Measurements from ENCODE around the gene HIPK3.

DNA sequence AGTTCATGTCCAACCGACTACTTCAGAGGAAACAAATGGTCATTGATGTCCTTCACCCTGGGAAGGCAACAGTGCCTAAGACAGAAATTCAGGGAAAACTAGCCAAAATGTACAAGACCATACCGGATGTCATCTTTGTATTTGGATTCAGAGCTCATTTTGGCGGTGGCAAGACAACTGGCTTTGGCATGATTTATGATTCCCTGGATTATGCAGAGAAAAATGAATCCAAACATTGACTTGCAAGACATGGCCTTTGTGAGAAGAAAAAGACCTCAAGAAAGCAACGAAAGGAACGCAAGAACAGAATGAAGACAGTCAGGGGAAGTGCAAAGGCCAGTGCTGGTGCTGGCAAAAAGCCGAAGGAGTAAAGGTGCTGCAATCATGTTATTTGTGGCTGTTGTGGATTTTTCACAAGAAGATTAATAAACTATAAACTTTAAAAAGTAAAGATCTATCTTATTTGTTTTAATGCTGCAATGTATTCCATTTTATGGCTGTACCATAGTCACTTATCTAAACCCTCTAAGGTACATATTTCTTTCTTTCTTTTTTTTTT is 20.1 kb upstream of the HIPK3 start:
- TF ChIP-seq POLR2AphosphoS5 (IDR thresholded peaks at IDR 0.05; ENCODE audit: low read depth, low read length): no peak
- TF ChIP-seq REST (IDR thresholded peaks at IDR 0.05; ENCODE audit: insufficient read depth in 1 of 2, low read depth in 2 of 2, low read length in 2 of 2): no peak
- no peak for TF ChIP-seq SIN3A (IDR thresholded peaks at IDR 0.05; ENCODE audit: borderline replicate concordance, insufficient read depth, low read length)
- TF ChIP-seq TAF1 (IDR thresholded peaks at IDR 0.05; ENCODE audit: borderline replicate concordance, insufficient read depth, low read length): no peak
- no peak for TF ChIP-seq FOXP2 (optimal IDR thresholded peaks at IDR 0.05; ENCODE audit: borderline replicate concordance, extremely low read depth, extremely low read length, insufficient read depth)
